Prostate gland (tissue), 2 donors: ENCODE results near the gene LRRC30. TPM values are rescaled to one million over a fixed set of nuclear protein-coding genes. Genes with fewer than 3 reads are reported as not detected.

Experiments
- DNase-seq: peaks from one replicate; pipeline ENCODE4 v3.0.0-alpha.2; 2019; ENCODE audit warnings: low spot score
- H3K27ac ChIP-seq, 2 donors: fragments of 200-600 bp; sonication (generic); 2 replicates each; pipeline ENCODE4 v1.5.1; 2017 to 2019
- H3K27me3 ChIP-seq: fragments of 200-600 bp; sonication (generic); replicated peaks from 2 replicates; pipeline ENCODE4 v1.5.1; 2019; ENCODE audit not compliant: insufficient read depth
- H3K36me3 ChIP-seq, 2 donors: fragments of 200-600 bp; sonication (generic); 1 replicate in 1 of 2; 2 replicates in 1 of 2; pipeline versions ENCODE4 v1.5.1 to v1.8.1; 2017 to 2019
- H3K4me1 ChIP-seq: fragments of 200-600 bp; sonication (generic); replicated peaks from 2 replicates; pipeline ENCODE4 v1.5.1; 2019
- H3K4me3 ChIP-seq, 2 donors: fragments of 200-600 bp; sonication (generic); 2 replicates each; pipeline ENCODE4 v1.5.1; 2017 to 2019
- H3K9me3 ChIP-seq: fragments of 200-600 bp; sonication (generic); 2 replicates; pipeline ENCODE4 v1.5.1; 2017
- CTCF ChIP-seq, 4 experiments: fragments of 200-600 bp in 2 of 4; fragments of 450-650 bp in 2 of 4; sonication (generic) in 2 of 4; IDR thresholded peaks; 1 replicate in 3 of 4; 2 replicates in 1 of 4; pipeline ENCODE4 v1.5.1; 2016 to 2019; ENCODE audit warnings: antibody characterized with exemption in 4 of 4, mild to moderate bottlenecking in 2 of 4, moderate library complexity in 2 of 4
- POLR2A ChIP-seq: fragments of 450-650 bp; IDR thresholded peaks from one replicate; pipeline ENCODE4 v1.6.1; 2016; ENCODE audit warnings: antibody characterized with exemption, mild to moderate bottlenecking
- POLR2AphosphoS5 ChIP-seq: sonication (generic); formaldehyde crosslinking; IDR thresholded peaks from one replicate; pipeline ENCODE4 v1.6.1; 2017; ENCODE audit warnings: antibody characterized with exemption
- WGBS: methylation state at CpG from one replicate; pipeline ENCODE4 v1.1.5; 2018; 5-methylcytosine and 5-hydroxymethylcytosine counted together
- intact Hi-C: fragments of 100-400 bp; cut with DNase I; formaldehyde crosslinking; loops from one replicate; pipeline ENCODE4 v1.14.2; 2022
- total RNA-seq, 2 donors: library from RNA; depleted of rRNA; stranded (reverse); fragments of >200 nt; gene quantifications; one replicate each; pipeline ENCODE4 v1.1.0, GENCODE V29; 2016

Gene LRRC30
- total RNA-seq, 2 donors from 2014 or later, result not detected

DNA sequence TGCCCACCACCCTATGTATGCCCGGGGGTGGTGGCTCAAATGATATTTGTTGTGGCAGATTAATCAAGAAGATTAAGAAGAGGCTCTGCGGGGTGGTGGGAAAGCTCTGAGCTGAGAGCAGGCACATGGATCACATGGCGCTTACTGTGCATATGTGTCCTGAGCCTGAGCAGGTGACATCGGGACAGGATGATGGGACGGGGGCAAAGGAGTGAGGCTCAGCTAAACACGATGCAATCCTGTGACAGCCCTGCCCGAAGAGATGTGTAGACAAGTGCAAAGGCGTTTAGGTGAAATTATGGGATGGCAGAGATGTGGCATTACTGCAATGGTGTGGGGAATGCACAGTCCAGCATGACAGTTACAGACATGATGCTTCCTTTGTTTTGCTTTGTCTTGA is 6.0 kb downstream of the LRRC30 start:
- intact Hi-C loops, result no loop called here
- 96% methylated on average over 8 of the region's 8 CpGs for WGBS

DNA sequence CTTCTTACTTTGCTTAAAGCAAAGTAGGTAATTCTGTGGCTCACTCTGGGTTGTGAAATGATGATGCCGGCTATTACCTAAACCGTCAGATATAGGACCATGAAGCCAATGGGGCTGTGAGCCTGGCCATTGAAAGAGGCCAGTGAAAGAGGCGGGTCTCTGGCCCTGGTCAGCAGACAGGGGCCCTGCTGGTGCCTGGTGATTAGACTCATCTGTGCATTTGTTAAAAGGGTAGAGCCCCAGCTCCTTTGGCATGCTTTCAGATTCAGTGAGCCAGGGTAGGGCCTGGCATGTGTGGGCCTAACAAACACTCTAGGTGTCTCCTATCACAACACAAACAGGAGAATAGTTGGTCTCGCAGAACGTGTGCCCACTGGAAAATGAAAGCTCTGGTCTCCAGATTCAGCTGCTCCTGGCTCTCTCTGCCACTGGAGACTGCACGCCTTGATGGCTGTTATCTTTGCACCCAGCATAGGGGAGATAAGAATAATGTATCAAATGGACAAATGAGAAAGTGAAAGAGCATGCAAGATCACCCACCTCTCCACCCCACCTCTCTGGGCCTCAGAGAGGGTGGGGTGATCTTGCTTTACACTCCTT is 6.9 kb downstream of the LRRC30 start:
- TF ChIP-seq POLR2A (no peak), POLR2AphosphoS5 (no peak), CTCF (IDR thresholded peaks at IDR 0.05) (no peak)
- Histone ChIP-seq H3K27ac (no peak overlapping the region), H3K4me1 (no peaks in the 10 kb centered on the region), H3K4me3 (no peak overlapping the region), H3K27me3 (no peaks in the 10 kb centered on the region), H3K9me3 (no peaks in the 10 kb centered on the region), H3K36me3 (no peaks in the 10 kb centered on the region)
- WGBS, result 67% methylated on average over 6 of the region's 6 CpGs
- no peak for DNase-seq
- intact Hi-C loops, result no loop called here

More for the DNA sequence above, 6.0 kb downstream of the LRRC30 start:
- Histone ChIP-seq H3K4me3 (no peak overlapping the region), H3K27me3 (no peaks in the 10 kb centered on the region), H3K36me3 (no peaks in the 10 kb centered on the region), H3K27ac (no peak overlapping the region), H3K9me3 (no peaks in the 10 kb centered on the region), H3K4me1 (no peaks in the 10 kb centered on the region)
- no peak for DNase-seq
- no peak for TF ChIP-seq CTCF (IDR thresholded peaks at IDR 0.05)
- TF ChIP-seq POLR2A, result no peak
- TF ChIP-seq POLR2AphosphoS5, result no peak

DNA sequence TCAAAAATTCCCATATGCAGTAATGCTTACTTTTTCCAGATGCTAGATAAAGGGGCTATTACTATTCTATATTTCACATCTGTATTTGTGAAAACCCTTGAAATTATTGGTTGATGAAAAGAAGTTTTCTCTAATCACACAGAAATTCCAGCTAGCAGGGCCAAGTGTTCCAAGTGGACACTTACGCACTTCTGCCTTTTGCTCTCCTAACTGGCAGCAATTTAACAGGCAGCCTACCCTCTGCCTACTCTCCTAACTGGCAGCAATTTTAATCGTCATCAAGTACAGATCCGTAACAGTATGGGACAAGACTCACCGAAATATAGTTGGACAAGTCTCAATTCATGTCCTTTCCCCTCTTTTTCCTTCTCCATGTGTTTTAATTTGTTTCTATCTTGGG is 12.0 kb downstream of the LRRC30 start:
- WGBS, result 89% methylated on average over 4 of the region's 4 CpGs
- H3K4me1 ChIP-seq, result no peaks in the 10 kb centered on the region
- H3K27me3 ChIP-seq, result no peaks in the 10 kb centered on the region
- intact Hi-C loops, result no loop called here
- no peaks in the 10 kb centered on the region for H3K36me3 ChIP-seq
- H3K4me3 ChIP-seq, result no peak overlapping the region
- no peaks in the 10 kb centered on the region for H3K9me3 ChIP-seq
- DNase-seq, result no peak
- no peak for TF ChIP-seq POLR2AphosphoS5
- TF ChIP-seq CTCF (IDR thresholded peaks at IDR 0.05), result no peak
- TF ChIP-seq POLR2A, result no peak
- no peak overlapping the region for H3K27ac ChIP-seq

- no peaks in the 10 kb centered on the region for H3K27me3 ChIP-seq
- H3K4me1 ChIP-seq, result no peaks in the 10 kb centered on the region
- no peaks in the 10 kb centered on the region for H3K36me3 ChIP-seq
- no peak overlapping the region for H3K4me3 ChIP-seq
- H3K9me3 ChIP-seq, result no peaks in the 10 kb centered on the region
- 78% methylated on average over 6 of the region's 6 CpGs for WGBS
- no peak overlapping the region for H3K27ac ChIP-seq
- intact Hi-C loops, result no loop called here
- no peak for DNase-seq
- TF ChIP-seq POLR2AphosphoS5 (no peak), POLR2A (no peak), CTCF (IDR thresholded peaks at IDR 0.05) (no peak)
Measured at GRCh38 chr18:7248877-7249276, 18.0 kb downstream of the LRRC30 start.

GRCh38 chr18:7254163-7254562 is 23.3 kb downstream of the LRRC30 start:
- no peak overlapping the region for H3K27ac ChIP-seq
- 89% methylated on average over 5 of the region's 5 CpGs for WGBS
- no peak for TF ChIP-seq POLR2AphosphoS5
- TF ChIP-seq POLR2A, result no peak
- TF ChIP-seq CTCF (IDR thresholded peaks at IDR 0.05), result no peak
- no peaks in the 10 kb centered on the region for H3K27me3 ChIP-seq
- no peaks in the 10 kb centered on the region for H3K4me1 ChIP-seq
- intact Hi-C loops, result no loop called here
- no peaks in the 10 kb centered on the region for H3K36me3 ChIP-seq
- no peaks in the 10 kb centered on the region for H3K9me3 ChIP-seq
- H3K4me3 ChIP-seq, result no peak overlapping the region
- no peak for DNase-seq
